Vagina (tissue), 2 donors: ENCODE data around the gene ATP6V0A1. TPM values are rescaled to one million over a fixed set of nuclear protein-coding genes. Genes with fewer than 3 reads are reported as not detected.
"Not testable (repeated sequence)": the region's sequence is repeated elsewhere in the genome, so short reads cannot be mapped to it uniquely, and the experiment has no call there.

Source experiments
- DNase-seq, 2 donors: peaks; one replicate each; pipeline ENCODE4 v3.0.0-alpha.2; 2017; ENCODE audit errors: extremely low spot score in 2 of 2
- H3K27ac ChIP-seq: fragments of 200-600 bp; sonication (generic); one replicate; pipeline ENCODE4 v1.5.1; 2019
- H3K27me3 ChIP-seq: fragments of 200-600 bp; sonication (generic); one replicate; pipeline ENCODE4 v1.5.1; 2019
- H3K36me3 ChIP-seq, 2 donors: fragments of 200-600 bp; sonication (generic); one replicate each; pipeline ENCODE4 v1.5.1; 2017 to 2019
- H3K4me1 ChIP-seq: fragments of 200-600 bp; sonication (generic); one replicate; pipeline ENCODE4 v1.5.1; 2019
- H3K4me3 ChIP-seq, 2 donors: fragments of 200-600 bp; sonication (generic); 1 replicate in 1 of 2; 2 replicates in 1 of 2; pipeline ENCODE4 v1.5.1; 2016 to 2019
- H3K9me3 ChIP-seq: fragments of 200-600 bp; sonication (generic); one replicate; pipeline ENCODE4 v1.5.1; 2019
- CTCF ChIP-seq, 3 experiments: fragments of 450-650 bp in 2 of 3; fragments of 200-600 bp in 1 of 3; sonication (generic) in 1 of 3; IDR thresholded peaks; one replicate each; pipeline ENCODE4 v1.5.1; 2017 to 2019; ENCODE audit warnings: antibody characterized with exemption in 3 of 3, mild to moderate bottlenecking in 2 of 3, moderate library complexity in 2 of 3
- POLR2A ChIP-seq, 2 donors: fragments of 450-650 bp; IDR thresholded peaks; one replicate each; pipeline ENCODE4 v1.6.1; 2017; ENCODE audit warnings: antibody characterized with exemption in 2 of 2, mild to moderate bottlenecking in 2 of 2, moderate library complexity in 2 of 2
- POLR2AphosphoS5 ChIP-seq, 2 donors: sonication (generic); formaldehyde crosslinking; IDR thresholded peaks; one replicate each; pipeline ENCODE4 v1.9.0; 2017; ENCODE audit warnings: antibody characterized with exemption in 2 of 2, mild to moderate bottlenecking in 2 of 2, low read depth in 1 of 2; ENCODE audit not compliant: insufficient read depth in 1 of 2
- intact Hi-C: fragments of 100-400 bp; cut with DNase I; formaldehyde crosslinking; loops from one replicate; pipeline ENCODE4 v1.15.1; 2023
- total RNA-seq: library from RNA; depleted of rRNA; stranded (reverse); fragments of >200 nt; gene quantifications from one replicate; pipeline ENCODE4 v1.2.3, GENCODE V29; 2016

The ATP6V0A1 gene
- total RNA-seq, 1 donor from 2014 or later: 72.4 TPM

- no peak for TF ChIP-seq CTCF (IDR thresholded peaks at IDR 0.05)
- no peak for TF ChIP-seq POLR2A (IDR thresholded peaks at IDR 0.05)
- no peak for TF ChIP-seq POLR2AphosphoS5 (IDR thresholded peaks at IDR 0.05; ENCODE audit: insufficient read depth in 1 of 2, low read depth in 1 of 2)
- peaks cover 9% of the 10 kb centered on the region for H3K4me1 ChIP-seq
- H3K27ac ChIP-seq: no peak overlapping the region
- H3K36me3 ChIP-seq: peaks cover 0 to 12% of the 10 kb centered on the region in 2 donors
- H3K9me3 ChIP-seq: no peaks in the 10 kb centered on the region
- H3K27me3 ChIP-seq: no peaks in the 10 kb centered on the region
- H3K4me3 ChIP-seq: no peak overlapping the region
- intact Hi-C loops: no loop called here
- DNase-seq: no peak
Measured at GRCh38 chr17:42544874-42545283, 86.2 kb downstream of the ATP6V0A1 start.

GRCh38 chr17:42545755-42546505, 87.3 kb downstream of the ATP6V0A1 start:
- H3K4me3 ChIP-seq, H3K4me1 ChIP-seq, H3K27ac ChIP-seq, H3K9me3 ChIP-seq, intact Hi-C loops, DNase-seq, H3K27me3 ChIP-seq: not testable (repeated sequence)
- H3K36me3 ChIP-seq: peaks cover 0 to 12% of the 10 kb centered on the region in 2 donors

- no peak overlapping the region for H3K27ac ChIP-seq
- TF ChIP-seq CTCF (IDR thresholded peaks at IDR 0.05) (no peak), POLR2A (IDR thresholded peaks at IDR 0.05) (no peak), POLR2AphosphoS5 (IDR thresholded peaks at IDR 0.05; ENCODE audit: insufficient read depth in 1 of 2, low read depth in 1 of 2) (no peak)
- intact Hi-C loops: no loop called here
Measured at GRCh38 chr17:42547001-42547461, 88.4 kb downstream of the ATP6V0A1 start.

GRCh38 chr17:42547698-42548069, 89.0 kb downstream of the ATP6V0A1 start:
- TF ChIP-seq POLR2AphosphoS5 (IDR thresholded peaks at IDR 0.05; ENCODE audit: insufficient read depth in 1 of 2, low read depth in 1 of 2) (no peak), CTCF (IDR thresholded peaks at IDR 0.05) (no peak), POLR2A (IDR thresholded peaks at IDR 0.05) (no peak)
- Histone ChIP-seq H3K27ac (no peak overlapping the region), H3K4me1 (peaks cover 9% of the 10 kb centered on the region), H3K4me3 (no peak overlapping the region), H3K36me3 (peaks cover 0 to 7% of the 10 kb centered on the region in 2 donors), H3K9me3 (no peaks in the 10 kb centered on the region), H3K27me3 (no peaks in the 10 kb centered on the region)
- no peak for DNase-seq
- intact Hi-C loops: no loop called here

More at GRCh38 chr17:42547001-42547461, 88.4 kb downstream of the ATP6V0A1 start:
- peaks cover 9% of the 10 kb centered on the region for H3K4me1 ChIP-seq
- H3K36me3 ChIP-seq: peaks cover 0 to 12% of the 10 kb centered on the region in 2 donors
- no peaks in the 10 kb centered on the region for H3K27me3 ChIP-seq
- no peak for DNase-seq
- H3K4me3 ChIP-seq: no peak overlapping the region
- H3K9me3 ChIP-seq: no peaks in the 10 kb centered on the region

GRCh38 chr17:42548070-42548837, 89.6 kb downstream of the ATP6V0A1 start:
- Histone ChIP-seq H3K36me3 (peaks cover 0 to 1% of the 10 kb centered on the region in 2 donors), H3K27ac (no peak overlapping the region), H3K4me1 (peaks cover 14% of the 10 kb centered on the region), H3K4me3 (peak overlapping the region; percentile 38 to 43), H3K27me3 (no peaks in the 10 kb centered on the region), H3K9me3 (no peaks in the 10 kb centered on the region)
- TF ChIP-seq POLR2A (IDR thresholded peaks at IDR 0.05): no peak
- no peak for TF ChIP-seq POLR2AphosphoS5 (IDR thresholded peaks at IDR 0.05; ENCODE audit: insufficient read depth in 1 of 2, low read depth in 1 of 2)
- TF ChIP-seq CTCF (IDR thresholded peaks at IDR 0.05): no peak
- DNase-seq: no peak
- intact Hi-C loops: no loop called here
